Activated T-cell treated with anti-CD3 and anti-CD28 coated beads, Interleukin-2, amount 50 U/mL, for 72 hours (primary cell): ENCODE data around the gene PFDN6. TPM values are rescaled to one million over a fixed set of nuclear protein-coding genes. Genes with fewer than 3 reads are reported as not detected.

Source experiments
- ATAC-seq, 2 donors: fragments of 150-1000 bp; cut with Tn5 transposase; replicated peaks in 1 of 2; 2 replicates each; pipeline ENCODE4 v1.10.0; 2021; ENCODE audit warnings: moderate library complexity in 2 of 2, mild to moderate bottlenecking in 1 of 2
- DNase-seq, 2 donors: peaks; one replicate each; pipeline ENCODE4 v3.0.0; 2021 to 2022; ENCODE audit warnings: mixed read lengths in 1 of 2
- H3K27ac Mint-ChIP-seq: one replicate; pipeline ENCODE4 v1.8.0; 2022; ENCODE audit warnings: mild to moderate bottlenecking, moderate library complexity, mixed read lengths
- H3K27me3 Mint-ChIP-seq: one replicate; pipeline ENCODE4 v1.8.0; 2022; ENCODE audit warnings: low read depth, mixed read lengths
- H3K36me3 Mint-ChIP-seq, 2 donors: one replicate each; pipeline ENCODE4 v1.8.0; 2022; ENCODE audit warnings: mixed read lengths in 2 of 2, mild to moderate bottlenecking in 1 of 2; ENCODE audit not compliant: insufficient read depth in 2 of 2
- H3K4me1 Mint-ChIP-seq: one replicate; pipeline ENCODE4 v1.8.0; 2022; ENCODE audit warnings: low read depth, mixed read lengths
- H3K4me3 Mint-ChIP-seq, 2 donors: one replicate each; pipeline ENCODE4 v1.8.0; 2022; ENCODE audit warnings: mild to moderate bottlenecking in 2 of 2, mixed read lengths in 2 of 2, moderate library complexity in 2 of 2
- H3K9me3 Mint-ChIP-seq, 2 donors: one replicate each; pipeline ENCODE4 v1.8.0; 2022; ENCODE audit warnings: mixed read lengths in 2 of 2
- total RNA-seq, 2 donors: library from RNA; stranded (reverse); gene quantifications; one replicate each; pipeline ENCODE4 v1.2.3, GENCODE V29; 2022

The PFDN6 gene
- total RNA-seq, 2 donors from 2014 or later = 41.9 to 54.6 TPM

- Mint-ChIP-seq H3K36me3 (peaks cover 11 to 32% of the 10 kb centered on the region in 2 donors), H3K27ac (peak overlapping the region; percentile 51), H3K4me1 (peaks cover 84% of the 10 kb centered on the region), H3K27me3 (no peaks in the 10 kb centered on the region), H3K4me3 (peak overlapping the region; percentile 98 to 100), H3K9me3 (no peaks in the 10 kb centered on the region)
- DNase-seq (no peak), ATAC-seq (no peak)
These were observed 30.5 kb downstream of the PFDN6 start for GRCh38 chr6:33319939-33320314.

GRCh38 chr6:33320315-33321181 is 31.1 kb downstream of the PFDN6 start:
- H3K4me3 Mint-ChIP-seq = peak overlapping the region; percentile 72 to 100
- peak overlapping the region; percentile 51 for H3K27ac Mint-ChIP-seq
- peaks cover 11 to 32% of the 10 kb centered on the region in 2 donors for H3K36me3 Mint-ChIP-seq
- peaks cover 78% of the 10 kb centered on the region for H3K4me1 Mint-ChIP-seq
- H3K9me3 Mint-ChIP-seq = no peaks in the 10 kb centered on the region
- no peak for DNase-seq
- ATAC-seq = no peak
- H3K27me3 Mint-ChIP-seq = no peaks in the 10 kb centered on the region

- Mint-ChIP-seq H3K27ac (peak overlapping the region; percentile 18), H3K36me3 (peaks cover 11 to 32% of the 10 kb centered on the region in 2 donors), H3K27me3 (no peaks in the 10 kb centered on the region), H3K9me3 (no peaks in the 10 kb centered on the region), H3K4me1 (peaks cover 71% of the 10 kb centered on the region), H3K4me3 (peak overlapping the region; percentile 72 to 100)
- DNase-seq (no peak), ATAC-seq (no peak)
These were observed 31.8 kb downstream of the PFDN6 start for GRCh38 chr6:33321227-33321626.

- H3K27ac Mint-ChIP-seq = peak overlapping the region; percentile 97
- peaks cover 10 to 27% of the 10 kb centered on the region in 2 donors for H3K36me3 Mint-ChIP-seq
- peak overlapping the region; percentile 97 to 100 for H3K4me3 Mint-ChIP-seq
- H3K4me1 Mint-ChIP-seq = peaks cover 54% of the 10 kb centered on the region
- H3K27me3 Mint-ChIP-seq = no peaks in the 10 kb centered on the region
- H3K9me3 Mint-ChIP-seq = no peaks in the 10 kb centered on the region
- DNase-seq (peak in 1 of 2 donors; percentile 24), ATAC-seq (peak in 1 of 2 donors; percentile 2)
These were observed 34.2 kb downstream of the PFDN6 start for GRCh38 chr6:33323623-33323948.

- peak overlapping the region; percentile 50 for H3K27ac Mint-ChIP-seq
- H3K27me3 Mint-ChIP-seq = no peaks in the 10 kb centered on the region
- no peak for DNase-seq
- no peaks in the 10 kb centered on the region for H3K9me3 Mint-ChIP-seq
- peaks cover 10 to 24% of the 10 kb centered on the region in 2 donors for H3K36me3 Mint-ChIP-seq
- peaks cover 48% of the 10 kb centered on the region for H3K4me1 Mint-ChIP-seq
- ATAC-seq = no peak
- peak overlapping the region; percentile 97 to 100 for H3K4me3 Mint-ChIP-seq
These were observed 34.7 kb downstream of the PFDN6 start for GRCh38 chr6:33324125-33324524.

GRCh38 chr6:33329058-33329457 is 39.7 kb downstream of the PFDN6 start:
- H3K27me3 Mint-ChIP-seq = no peaks in the 10 kb centered on the region
- ATAC-seq (no peak), DNase-seq (no peak)
- no peaks in the 10 kb centered on the region for H3K36me3 Mint-ChIP-seq
- H3K9me3 Mint-ChIP-seq = no peaks in the 10 kb centered on the region
- H3K27ac Mint-ChIP-seq = no peak overlapping the region
- H3K4me3 Mint-ChIP-seq = no peak overlapping the region
- peaks cover 17% of the 10 kb centered on the region for H3K4me1 Mint-ChIP-seq

- H3K4me3 Mint-ChIP-seq = no peak overlapping the region
- no peak overlapping the region for H3K27ac Mint-ChIP-seq
- ATAC-seq (no peak), DNase-seq (no peak)
- H3K9me3 Mint-ChIP-seq = no peaks in the 10 kb centered on the region
- peaks cover 17% of the 10 kb centered on the region for H3K4me1 Mint-ChIP-seq
- H3K27me3 Mint-ChIP-seq = no peaks in the 10 kb centered on the region
- no peaks in the 10 kb centered on the region for H3K36me3 Mint-ChIP-seq
These were observed 41.3 kb downstream of the PFDN6 start for GRCh38 chr6:33330736-33331135.

GRCh38 chr6:33333666-33334065 is 44.3 kb downstream of the PFDN6 start:
- Mint-ChIP-seq H3K27ac (no peak overlapping the region), H3K9me3 (no peaks in the 10 kb centered on the region), H3K4me3 (no peak overlapping the region), H3K27me3 (no peaks in the 10 kb centered on the region), H3K4me1 (peaks cover 17% of the 10 kb centered on the region), H3K36me3 (no peaks in the 10 kb centered on the region)
- DNase-seq (no peak), ATAC-seq (no peak)

- ATAC-seq (no peak), DNase-seq (no peak)
- H3K4me3 Mint-ChIP-seq = no peak overlapping the region
- H3K4me1 Mint-ChIP-seq = peaks cover 17% of the 10 kb centered on the region
- H3K9me3 Mint-ChIP-seq = no peaks in the 10 kb centered on the region
- no peaks in the 10 kb centered on the region for H3K36me3 Mint-ChIP-seq
- no peaks in the 10 kb centered on the region for H3K27me3 Mint-ChIP-seq
- H3K27ac Mint-ChIP-seq = no peak overlapping the region
These were observed 46.5 kb downstream of the PFDN6 start for GRCh38 chr6:33335916-33336315.

GRCh38 chr6:33336495-33336894 is 47.1 kb downstream of the PFDN6 start:
- Mint-ChIP-seq H3K27ac (no peak overlapping the region), H3K4me1 (peaks cover 17% of the 10 kb centered on the region), H3K27me3 (no peaks in the 10 kb centered on the region), H3K4me3 (no peak overlapping the region), H3K9me3 (no peaks in the 10 kb centered on the region), H3K36me3 (no peaks in the 10 kb centered on the region)
- ATAC-seq (no peak), DNase-seq (no peak)

GRCh38 chr6:33339193-33339592 is 49.8 kb downstream of the PFDN6 start:
- no peak for ATAC-seq
- no peak for DNase-seq
- Mint-ChIP-seq H3K4me1 (peaks cover 8% of the 10 kb centered on the region), H3K36me3 (no peaks in the 10 kb centered on the region), H3K9me3 (no peaks in the 10 kb centered on the region), H3K27ac (no peak overlapping the region), H3K27me3 (no peaks in the 10 kb centered on the region), H3K4me3 (no peak overlapping the region)
